Ishikawa (cell line): ENCODE results near the gene STON2.
A peak's percentile ranks its signal among the peaks of the same experiment; 100 is the strongest.

Experiments
- CREB1 ChIP-seq: IDR thresholded peaks from 2 replicates; pipeline ENCODE4 v1.6.1; 2012; ENCODE audit warnings: low read depth
- EGR1 ChIP-seq: IDR thresholded peaks from 2 replicates; pipeline ENCODE4 v1.6.1; 2012
- EP300 ChIP-seq: IDR thresholded peaks from 2 replicates; pipeline ENCODE4 v1.6.1; 2012; ENCODE audit warnings: borderline replicate concordance
- FOXM1 ChIP-seq: IDR thresholded peaks from 2 replicates; pipeline ENCODE4 v1.6.1; 2012; ENCODE audit warnings: low read depth, borderline replicate concordance
- MAX ChIP-seq: IDR thresholded peaks from 2 replicates; pipeline ENCODE4 v1.6.1; 2012
- NFIC ChIP-seq: IDR thresholded peaks from 2 replicates; pipeline ENCODE4 v1.6.1; 2012
- RAD21 ChIP-seq: IDR thresholded peaks from 2 replicates; pipeline ENCODE4 v1.6.1; 2012; ENCODE audit warnings: low read depth
- REST ChIP-seq: IDR thresholded peaks from 2 replicates; pipeline ENCODE4 v1.6.1; 2012; ENCODE audit warnings: low read depth, mild to moderate bottlenecking
- TAF1 ChIP-seq: IDR thresholded peaks from 2 replicates; pipeline ENCODE4 v1.6.1; 2012; ENCODE audit warnings: low read depth, mild to moderate bottlenecking
- TCF12 ChIP-seq: IDR thresholded peaks from 2 replicates; pipeline ENCODE4 v1.6.1; 2012; ENCODE audit warnings: low read depth
- YY1 ChIP-seq: IDR thresholded peaks from 2 replicates; pipeline ENCODE4 v1.6.1; 2012; ENCODE audit warnings: low read depth
- ZBTB7A ChIP-seq: IDR thresholded peaks from 2 replicates; pipeline ENCODE4 v1.6.1; 2012; ENCODE audit warnings: low read depth

GRCh38 chr14:81330619-81331122 is 69.5 kb downstream of the STON2 start:
- peak; percentile 63; the same call in 1 of the 2 replicates for TF ChIP-seq FOXM1
- no peak for TF ChIP-seq YY1
- peak; percentile 68 for TF ChIP-seq NFIC
- TF ChIP-seq TCF12: peak; percentile 94
- peak; percentile 89 for TF ChIP-seq EP300
- TF ChIP-seq REST: no peak
- no peak for TF ChIP-seq TAF1
- TF ChIP-seq RAD21: no peak; the same call in 1 of the 2 replicates
- TF ChIP-seq MAX: peak; percentile 53; the same call in 1 of the 2 replicates
- TF ChIP-seq CREB1: no peak
- no peak for TF ChIP-seq EGR1
- no peak; the same call in 1 of the 2 replicates for TF ChIP-seq ZBTB7A
